Jurkat, Clone E6-1 (cell line): ENCODE data around the gene ZNHIT3.
"Not testable (repeated sequence)": the region's sequence is repeated elsewhere in the genome, so short reads cannot be mapped to it uniquely, and the experiment has no call there.

Experiments
- DNase-seq: peaks from one replicate; pipeline ENCODE4 v3.0.0-alpha.2; 2011; ENCODE audit warnings: low read depth, low spot score
- H3K4me3 ChIP-seq: 2 replicates; pipeline ENCODE4 v1.5.1; 2011; ENCODE audit warnings: mild to moderate bottlenecking, low read length, control low read depth, moderate library complexity

Gene ZNHIT3

GRCh38 chr17:36507266-36507665 lies 20.8 kb downstream of the ZNHIT3 start:
- DNase-seq, result no peak
- H3K4me3 ChIP-seq, result no peak overlapping the region

- DNase-seq, H3K4me3 ChIP-seq: not testable (repeated sequence)
These were observed 22.0 kb downstream of the ZNHIT3 start for GRCh38 chr17:36508439-36508838.

GRCh38 chr17:36509272-36509985 lies 22.9 kb downstream of the ZNHIT3 start:
- no peak overlapping the region for H3K4me3 ChIP-seq
- DNase-seq, result no peak

- H3K4me3 ChIP-seq, result no peak overlapping the region
- DNase-seq, result no peak
These were observed 24.2 kb downstream of the ZNHIT3 start for GRCh38 chr17:36510636-36511035.

- DNase-seq, result no peak
- H3K4me3 ChIP-seq, result no peak overlapping the region
These were observed 24.7 kb downstream of the ZNHIT3 start for GRCh38 chr17:36511216-36511615.

GRCh38 chr17:36512641-36513040 lies 26.2 kb downstream of the ZNHIT3 start:
- no peak for DNase-seq
- H3K4me3 ChIP-seq, result no peak overlapping the region

- no peak for DNase-seq
- H3K4me3 ChIP-seq, result no peak overlapping the region
These were observed 28.4 kb downstream of the ZNHIT3 start for GRCh38 chr17:36514856-36515255.

- no peak overlapping the region for H3K4me3 ChIP-seq
- DNase-seq, result no peak
These were observed 29.4 kb downstream of the ZNHIT3 start for GRCh38 chr17:36515837-36516236.

GRCh38 chr17:36523113-36523512 lies 36.6 kb downstream of the ZNHIT3 start:
- no peak for DNase-seq
- no peak overlapping the region for H3K4me3 ChIP-seq

DNA sequence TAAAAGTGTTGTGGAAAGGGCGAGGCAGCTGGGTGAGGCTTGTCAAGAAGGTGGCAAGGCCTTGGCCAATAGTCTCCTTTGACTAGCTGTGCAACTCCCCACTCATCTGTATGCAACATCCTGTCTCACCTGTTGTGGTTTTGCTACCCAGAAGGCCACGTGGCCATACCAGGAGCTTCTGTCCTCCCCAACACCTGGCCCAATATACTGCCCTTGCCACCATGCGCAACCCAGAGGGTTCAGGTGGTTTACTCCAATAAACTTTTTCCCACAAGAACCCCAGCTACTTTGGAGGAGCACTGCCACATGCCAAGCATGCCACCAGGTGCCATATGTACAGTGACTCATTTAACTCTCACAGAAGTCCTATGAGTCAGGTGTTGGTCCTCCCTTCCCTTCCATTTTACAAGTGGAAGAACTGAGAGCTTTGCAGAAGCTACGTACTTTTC lies 38.0 kb downstream of the ZNHIT3 start:
- peak; percentile 10 for DNase-seq
- H3K4me3 ChIP-seq, result no peak overlapping the region

GRCh38 chr17:36525113-36525512 lies 38.6 kb downstream of the ZNHIT3 start:
- H3K4me3 ChIP-seq, result no peak overlapping the region
- no peak for DNase-seq

DNA sequence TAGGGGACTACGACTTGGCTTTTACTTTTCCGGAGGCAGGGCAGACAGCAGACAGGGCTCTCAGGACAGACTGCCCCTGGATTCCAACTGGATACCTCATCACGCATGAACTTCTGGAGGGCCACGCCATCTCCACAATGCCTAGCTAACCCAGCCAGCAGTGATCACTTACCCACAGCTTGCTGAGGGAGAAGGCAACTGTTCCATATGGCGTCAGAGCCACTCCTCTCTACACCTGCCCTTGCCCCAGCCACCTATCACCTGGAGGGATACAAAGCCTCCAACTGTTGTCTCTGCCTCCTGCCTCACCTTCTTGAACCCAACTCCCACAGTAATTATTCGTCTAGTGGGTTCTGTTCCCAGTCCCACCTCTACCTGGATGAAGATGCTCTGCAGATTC lies 39.4 kb downstream of the ZNHIT3 start:
- no peak overlapping the region for H3K4me3 ChIP-seq
- no peak for DNase-seq

DNA sequence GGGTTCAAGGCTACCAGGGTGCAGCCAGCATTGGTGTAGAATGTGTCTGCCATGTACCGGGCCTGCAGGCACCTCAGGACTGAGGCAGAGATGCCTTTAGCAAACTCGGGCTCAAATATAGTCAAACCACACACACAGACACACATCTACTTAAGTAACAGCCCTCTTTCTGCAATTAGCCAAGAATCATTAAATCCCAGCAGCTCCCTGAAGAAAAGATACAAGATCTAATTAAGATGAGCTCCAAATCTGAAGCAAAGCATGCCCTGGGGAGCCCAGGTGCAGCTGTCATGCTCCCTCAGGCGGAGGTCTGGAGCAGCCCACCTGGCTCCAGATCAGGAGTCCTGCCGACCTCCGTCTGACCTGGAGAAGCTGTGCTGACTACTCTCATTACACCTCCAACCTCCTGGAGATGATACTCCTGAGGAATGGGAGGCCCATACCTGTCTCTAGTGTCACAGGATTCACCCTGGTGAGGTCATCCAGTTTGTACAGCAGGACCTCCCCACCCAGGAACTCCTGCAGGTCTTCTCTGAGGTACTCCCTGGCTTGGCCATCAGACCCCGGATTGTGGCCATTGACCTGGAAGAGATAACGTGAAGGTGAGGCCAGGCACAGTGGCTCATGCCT lies 41.3 kb downstream of the ZNHIT3 start:
- no peak for DNase-seq
- no peak overlapping the region for H3K4me3 ChIP-seq

DNA sequence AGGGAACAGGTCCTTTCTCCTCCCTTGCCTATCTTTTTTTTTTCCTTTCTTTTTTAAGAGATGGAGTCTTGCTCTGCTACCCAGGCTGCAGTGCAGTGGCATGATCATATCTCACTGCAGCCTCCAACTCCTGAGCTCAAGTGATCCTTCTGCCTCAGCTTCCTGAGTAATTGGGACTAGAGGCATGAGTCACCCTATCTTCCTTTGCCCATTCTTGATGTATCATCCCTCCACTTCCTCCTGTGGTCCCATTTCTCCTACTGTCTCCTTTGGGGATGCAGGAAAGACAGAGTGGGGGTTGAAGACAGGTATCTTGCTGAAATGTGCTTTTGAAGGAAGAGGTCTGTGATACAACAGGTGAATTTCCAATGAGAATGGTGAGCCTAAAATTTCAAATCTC lies 42.6 kb downstream of the ZNHIT3 start:
- no peak for DNase-seq
- no peak overlapping the region for H3K4me3 ChIP-seq

DNA sequence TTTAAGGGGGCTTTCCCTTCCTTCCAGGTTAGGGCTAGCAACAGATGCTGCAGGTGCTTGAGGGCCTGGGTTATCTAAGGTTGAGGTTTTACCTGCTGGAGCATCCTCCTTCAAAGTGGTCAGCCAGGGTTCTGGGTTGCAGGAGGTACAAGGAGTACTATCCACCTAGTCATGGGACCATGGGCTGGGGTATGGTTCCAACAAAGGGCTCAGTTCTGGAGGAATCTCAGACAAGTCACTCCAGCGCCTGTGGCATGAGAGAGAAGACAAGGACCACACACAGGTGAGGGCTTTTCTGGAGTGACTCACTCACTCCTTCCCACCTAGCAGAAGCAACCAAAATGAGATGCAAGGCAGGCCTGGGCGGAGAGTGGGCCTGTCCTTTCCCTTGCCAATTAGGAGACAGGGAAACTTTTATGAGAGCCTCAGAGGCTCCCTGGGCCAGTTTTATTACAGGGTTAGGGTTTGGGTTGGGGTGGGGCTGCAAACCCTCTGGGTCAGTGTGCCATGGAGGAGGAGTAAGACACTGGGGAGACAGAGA lies 46.0 kb downstream of the ZNHIT3 start:
- DNase-seq, result no peak

DNA sequence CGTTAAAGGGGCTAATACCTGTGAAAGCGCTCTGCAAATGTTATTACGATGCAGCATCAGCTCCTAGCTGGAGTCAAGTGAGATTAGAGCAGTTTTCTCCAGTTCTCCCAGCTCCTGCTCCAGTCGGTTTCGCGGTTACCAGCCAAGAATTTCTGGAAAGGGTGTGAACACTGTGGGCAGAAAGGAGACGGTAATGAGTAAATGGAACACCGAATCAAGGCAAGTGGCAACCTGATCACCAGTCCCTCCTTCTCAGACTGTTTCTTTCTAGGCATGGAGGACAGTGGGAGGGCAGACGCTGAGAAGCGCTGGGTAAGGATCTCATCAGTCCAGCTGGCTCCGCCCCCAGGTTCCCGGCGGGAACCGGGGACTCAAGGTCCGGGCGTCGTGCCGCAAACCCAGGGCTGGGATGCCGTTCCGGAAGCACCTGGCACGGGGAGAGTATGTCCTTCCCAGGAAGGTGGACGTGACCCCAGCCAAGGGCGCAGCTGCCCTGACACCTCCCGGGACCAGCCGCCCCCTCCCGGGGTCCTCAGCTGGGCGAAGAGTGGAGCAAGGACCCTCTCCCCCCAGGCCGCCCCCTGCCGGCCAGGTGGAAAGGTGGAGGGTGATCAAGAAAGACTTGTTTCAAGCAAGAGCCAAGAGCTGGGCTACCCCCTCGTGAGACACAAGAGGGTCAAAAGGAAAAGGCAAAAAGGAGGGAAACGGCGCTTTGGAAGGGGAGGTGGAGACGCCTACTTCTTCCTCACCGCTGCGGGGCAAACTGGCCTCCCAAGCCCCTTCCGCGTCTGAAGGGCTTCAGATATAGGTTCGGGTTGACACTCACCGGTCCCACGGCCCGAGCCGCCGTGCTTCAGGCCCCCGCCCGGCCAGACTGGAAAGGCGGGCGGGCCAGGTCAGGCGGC lies 47.7 kb downstream of the ZNHIT3 start:
- H3K4me3 ChIP-seq, result peak overlapping the region; percentile 87
- DNase-seq, result no peak

More for the DNA sequence above, 46.0 kb downstream of the ZNHIT3 start:
- no peak overlapping the region for H3K4me3 ChIP-seq

DNA sequence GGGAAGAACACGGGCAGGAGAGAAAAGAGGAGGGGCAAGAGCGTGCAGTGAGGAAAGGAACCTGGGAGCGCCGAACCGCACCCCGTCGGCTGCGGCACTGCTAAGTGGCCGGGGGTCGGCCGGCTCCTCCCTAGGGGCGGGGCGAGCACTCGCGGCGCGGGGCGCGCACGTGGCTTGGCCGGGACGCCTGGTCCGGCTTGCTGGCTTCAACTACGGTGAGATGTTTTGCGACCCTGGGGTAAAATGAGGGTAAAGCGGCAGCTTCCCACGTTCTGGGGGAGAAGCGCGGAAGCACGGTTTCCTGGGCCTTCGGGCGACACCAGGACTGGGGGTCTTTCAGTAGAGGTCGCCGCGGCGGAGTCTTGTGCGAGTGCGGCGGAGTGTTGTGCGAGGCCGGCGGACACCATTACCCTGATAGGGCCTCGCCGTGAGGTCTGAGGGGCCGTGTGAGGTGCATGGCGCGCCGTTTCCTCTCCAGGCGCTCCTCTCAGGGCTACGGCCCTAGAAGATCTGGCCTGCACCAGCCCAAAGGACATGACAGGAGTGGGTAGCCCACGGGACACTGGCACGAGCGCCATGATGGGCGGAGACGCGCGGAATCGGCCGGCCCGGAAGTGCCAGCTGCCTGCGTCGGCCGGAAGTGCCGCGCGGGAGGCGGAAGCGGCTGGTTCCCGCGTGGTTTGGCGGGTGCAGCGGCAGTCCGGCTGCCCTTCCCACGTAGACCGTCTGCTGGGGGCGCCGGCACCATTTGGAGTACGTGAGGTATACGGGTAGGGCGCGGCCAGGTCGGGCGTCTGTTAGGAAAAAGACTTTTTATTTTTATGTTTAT lies 48.6 kb downstream of the ZNHIT3 start, which contains the start of the genes MYO19 and PIGW:
Gene MYO19 (minus strand): TSS at position 29 of the 829 bp plus-strand sequence. CDS start 2,330 bp downstream, outside the sequence.
Gene PIGW (plus strand): TSS at position 148 of the 829 bp plus-strand sequence. CDS start 2,115 bp downstream, outside the sequence.
- peak within 1 kb of the TSS; percentile 87 for H3K4me3 ChIP-seq
- DNase-seq, result peak; percentile 84

GRCh38 chr17:36535669-36536081 lies 49.2 kb downstream of the ZNHIT3 start:
- DNase-seq, result no peak
- peak overlapping the region; percentile 87 for H3K4me3 ChIP-seq
